Duodenal mucosa (tissue), 2 donors: ENCODE data around the gene ENO1.

Source experiments
- H3K27ac ChIP-seq: one replicate; pipeline ENCODE4 v1.7.0; 2013; ENCODE audit warnings: low read depth, low read length
- H3K27me3 ChIP-seq, 2 donors: one replicate each; pipeline ENCODE4 v1.7.0; 2013; ENCODE audit warnings: low read length in 2 of 2, control low read depth in 1 of 2; ENCODE audit not compliant: insufficient read depth in 2 of 2, control insufficient read depth in 1 of 2
- H3K36me3 ChIP-seq, 2 donors: one replicate each; pipeline ENCODE4 v1.7.0; 2013; ENCODE audit warnings: low read length in 2 of 2, control low read depth in 1 of 2; ENCODE audit not compliant: insufficient read depth in 2 of 2, control insufficient read depth in 1 of 2
- H3K4me1 ChIP-seq, 2 donors: one replicate each; pipeline ENCODE4 v1.7.0; 2013; ENCODE audit warnings: low read length in 2 of 2, control low read depth in 1 of 2; ENCODE audit not compliant: insufficient read depth in 2 of 2, control insufficient read depth in 1 of 2
- H3K4me3 ChIP-seq, 2 donors: one replicate each; pipeline ENCODE4 v1.7.0; 2013; ENCODE audit warnings: low read length in 2 of 2, low read depth in 1 of 2
- H3K9ac ChIP-seq, 2 donors: one replicate each; pipeline ENCODE4 v1.7.0; 2013; ENCODE audit warnings: low read length in 2 of 2, low read depth in 1 of 2
- H3K9me3 ChIP-seq, 2 donors: one replicate each; pipeline ENCODE4 v1.7.0; 2013; ENCODE audit warnings: low read length in 2 of 2, control low read depth in 1 of 2; ENCODE audit not compliant: control insufficient read depth in 1 of 2

The ENO1 gene

DNA sequence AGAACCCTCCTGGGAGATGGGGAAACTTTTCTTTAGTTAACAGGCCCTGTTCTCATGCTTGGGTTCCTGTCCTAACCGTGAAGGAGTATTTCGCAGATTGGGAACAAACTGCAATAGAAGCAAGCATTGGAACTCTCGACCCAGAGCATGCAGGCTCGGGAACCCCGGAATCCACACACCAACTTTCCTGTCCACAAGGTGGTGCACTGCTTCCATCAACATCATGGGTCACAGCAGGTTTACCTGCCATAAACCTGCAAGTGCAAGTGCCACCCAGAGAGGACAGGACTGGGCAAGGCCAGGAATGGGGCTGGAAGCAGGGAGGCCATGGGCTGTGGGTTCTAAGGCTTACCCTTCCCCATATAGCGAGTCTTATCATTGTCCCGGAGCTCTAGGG lies 6.9 kb downstream of the ENO1 start:
- Histone ChIP-seq H3K9me3 (no peaks in the 10 kb centered on the region), H3K27ac (no peak overlapping the region), H3K9ac (no peak overlapping the region), H3K4me3 (no peak overlapping the region), H3K36me3 (peaks cover 57 to 66% of the 10 kb centered on the region in 2 donors), H3K27me3 (no peaks in the 10 kb centered on the region), H3K4me1 (peaks cover 58 to 61% of the 10 kb centered on the region in 2 donors)

DNA sequence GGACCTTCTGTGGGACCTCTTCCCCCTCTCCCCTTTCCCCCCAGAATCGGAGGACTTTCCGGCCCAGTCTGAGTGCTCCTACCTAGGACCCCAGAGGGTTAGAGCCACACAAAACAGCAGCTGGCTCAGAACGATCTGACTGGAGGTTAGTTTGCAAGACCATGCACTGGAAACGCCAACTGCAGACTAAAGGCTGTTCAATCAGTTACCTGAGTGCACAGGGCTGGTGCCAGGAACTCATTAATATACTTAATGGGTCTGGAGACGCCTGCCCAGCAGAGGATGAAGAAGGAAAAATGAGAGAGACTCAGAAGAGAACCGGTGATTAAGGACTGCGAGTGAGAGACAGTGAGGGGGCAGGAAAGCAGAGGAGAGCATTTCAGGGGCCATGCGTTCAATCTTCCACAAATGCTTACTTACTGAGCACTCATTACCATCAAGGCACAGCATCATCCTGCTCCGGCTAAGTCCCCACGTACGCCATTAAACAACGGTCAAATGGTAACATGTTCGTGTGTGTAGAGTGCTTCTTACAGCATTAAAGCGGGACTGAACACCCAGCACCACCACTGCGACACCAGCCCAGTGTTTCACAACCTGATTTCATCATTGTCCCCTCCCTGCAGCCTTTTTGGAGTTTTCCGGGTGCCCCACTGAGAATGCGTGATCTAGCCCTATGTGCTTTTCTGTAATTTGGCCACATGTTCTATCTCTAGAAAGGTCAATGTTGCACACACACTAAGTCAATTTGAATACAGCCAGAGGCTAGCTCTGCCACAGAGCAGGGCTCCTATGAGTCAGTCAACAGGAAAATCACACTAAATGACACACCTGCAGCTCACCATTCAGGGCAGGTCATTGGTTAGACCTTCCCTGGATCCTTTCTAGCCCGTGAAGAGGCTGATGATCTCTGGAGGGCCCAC lies 7.6 kb downstream of the ENO1 start:
- peaks cover 61 to 72% of the 10 kb centered on the region in 2 donors for H3K36me3 ChIP-seq
- no peak overlapping the region for H3K4me3 ChIP-seq
- no peaks in the 10 kb centered on the region for H3K9me3 ChIP-seq
- peaks cover 52 to 55% of the 10 kb centered on the region in 2 donors for H3K4me1 ChIP-seq
- no peak overlapping the region for H3K9ac ChIP-seq
- no peaks in the 10 kb centered on the region for H3K27me3 ChIP-seq
- H3K27ac ChIP-seq = no peak overlapping the region

DNA sequence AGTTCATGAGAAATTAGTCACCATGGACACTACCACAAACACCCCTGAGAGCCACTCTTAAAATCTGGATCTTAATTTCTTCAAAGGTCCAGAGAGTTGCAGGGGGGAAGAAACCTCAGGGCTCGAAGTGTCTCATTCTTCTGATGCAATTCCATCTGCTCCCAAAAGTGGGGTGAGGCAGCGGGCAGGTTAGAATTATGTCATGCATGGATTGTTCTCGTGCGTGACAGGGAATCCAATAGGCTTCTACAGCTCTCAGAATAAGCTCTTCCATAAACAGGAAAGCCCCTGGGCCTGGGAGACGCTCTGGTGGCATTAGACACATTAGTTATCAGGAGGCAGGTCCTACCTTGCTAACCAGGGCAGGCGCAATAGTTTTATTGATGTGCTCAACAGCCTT lies 8.4 kb downstream of the ENO1 start:
- H3K27me3 ChIP-seq = no peaks in the 10 kb centered on the region
- H3K27ac ChIP-seq = no peak overlapping the region
- H3K9me3 ChIP-seq = no peaks in the 10 kb centered on the region
- no peak overlapping the region for H3K9ac ChIP-seq
- H3K4me1 ChIP-seq = peaks cover 47 to 48% of the 10 kb centered on the region in 2 donors
- no peak overlapping the region for H3K4me3 ChIP-seq
- H3K36me3 ChIP-seq = peaks cover 68 to 80% of the 10 kb centered on the region in 2 donors

GRCh38 chr1:8867878-8868567 lies 10.5 kb downstream of the ENO1 start:
- Histone ChIP-seq H3K4me3 (no peak overlapping the region), H3K4me1 (peaks cover 29 to 30% of the 10 kb centered on the region in 2 donors), H3K9me3 (no peaks in the 10 kb centered on the region), H3K27me3 (no peaks in the 10 kb centered on the region), H3K9ac (no peak overlapping the region), H3K27ac (no peak overlapping the region), H3K36me3 (peaks cover 76 to 90% of the 10 kb centered on the region in 2 donors)

DNA sequence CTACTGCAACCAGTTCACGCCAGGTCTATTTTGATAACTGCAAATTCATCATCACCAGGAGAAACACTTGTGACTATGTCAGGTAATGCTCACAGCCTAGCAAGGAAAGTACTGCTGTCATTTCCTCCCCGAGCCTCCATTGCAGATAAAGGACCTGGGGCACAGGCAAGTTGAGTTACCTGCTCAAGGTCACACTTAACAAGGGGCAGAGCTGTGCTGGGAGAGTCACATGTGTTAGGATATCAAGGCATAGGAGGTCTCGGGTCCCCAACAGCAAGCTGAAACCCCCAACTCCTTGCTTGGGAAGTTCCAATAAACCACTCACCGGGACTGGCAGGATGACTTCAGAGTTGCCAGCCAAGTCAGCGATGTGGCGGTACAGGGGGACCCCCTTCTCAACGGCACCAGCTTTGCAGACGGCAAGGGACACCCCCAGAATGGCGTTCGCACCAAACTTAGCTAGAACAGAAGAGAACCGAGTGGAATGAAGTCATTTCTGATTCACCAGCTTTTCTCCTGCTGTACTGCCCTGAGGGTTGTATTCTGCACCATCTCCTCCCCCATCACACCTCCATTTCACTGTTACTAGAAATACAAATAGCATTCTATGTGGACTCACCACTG lies 11.6 kb downstream of the ENO1 start:
- H3K4me1 ChIP-seq = peaks cover 18 to 19% of the 10 kb centered on the region in 2 donors
- no peak overlapping the region for H3K4me3 ChIP-seq
- H3K27me3 ChIP-seq = no peaks in the 10 kb centered on the region
- no peaks in the 10 kb centered on the region for H3K9me3 ChIP-seq
- no peak overlapping the region for H3K27ac ChIP-seq
- H3K9ac ChIP-seq = no peak overlapping the region
- peaks cover 75 to 94% of the 10 kb centered on the region in 2 donors for H3K36me3 ChIP-seq

DNA sequence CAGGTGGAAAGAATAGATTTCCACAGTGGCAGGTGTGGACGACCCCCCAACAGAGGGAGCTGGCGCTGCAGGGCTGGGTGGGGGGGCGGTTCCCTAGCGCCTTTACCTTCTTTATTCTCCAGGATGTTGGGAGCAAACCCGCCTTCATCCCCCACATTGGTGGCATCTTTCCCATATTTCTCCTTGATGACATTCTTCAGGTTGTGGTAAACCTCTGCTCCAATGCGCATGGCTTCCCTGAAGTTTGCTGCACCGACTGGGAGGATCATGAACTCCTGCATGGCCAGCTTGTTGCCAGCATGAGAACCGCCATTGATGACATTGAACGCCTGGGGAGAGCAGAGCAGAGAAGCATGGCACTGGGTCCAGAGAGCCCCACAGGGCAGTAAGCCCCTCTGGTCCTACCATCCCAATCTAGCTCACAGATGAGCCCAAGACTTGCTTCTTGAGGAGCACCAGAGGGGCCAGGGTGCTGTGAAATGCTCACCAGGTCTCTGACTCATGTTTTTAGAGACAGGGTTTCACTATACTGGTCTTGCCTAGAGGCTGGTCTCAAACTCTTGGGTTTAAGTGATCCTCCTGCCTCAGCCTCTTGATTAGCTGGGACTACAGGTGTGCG lies 12.2 kb downstream of the ENO1 start:
- Histone ChIP-seq H3K9me3 (no peaks in the 10 kb centered on the region), H3K27me3 (no peaks in the 10 kb centered on the region), H3K4me3 (no peak overlapping the region), H3K4me1 (peaks cover 12 to 13% of the 10 kb centered on the region in 2 donors), H3K9ac (no peak overlapping the region), H3K27ac (no peak overlapping the region), H3K36me3 (peaks cover 72 to 94% of the 10 kb centered on the region in 2 donors)

DNA sequence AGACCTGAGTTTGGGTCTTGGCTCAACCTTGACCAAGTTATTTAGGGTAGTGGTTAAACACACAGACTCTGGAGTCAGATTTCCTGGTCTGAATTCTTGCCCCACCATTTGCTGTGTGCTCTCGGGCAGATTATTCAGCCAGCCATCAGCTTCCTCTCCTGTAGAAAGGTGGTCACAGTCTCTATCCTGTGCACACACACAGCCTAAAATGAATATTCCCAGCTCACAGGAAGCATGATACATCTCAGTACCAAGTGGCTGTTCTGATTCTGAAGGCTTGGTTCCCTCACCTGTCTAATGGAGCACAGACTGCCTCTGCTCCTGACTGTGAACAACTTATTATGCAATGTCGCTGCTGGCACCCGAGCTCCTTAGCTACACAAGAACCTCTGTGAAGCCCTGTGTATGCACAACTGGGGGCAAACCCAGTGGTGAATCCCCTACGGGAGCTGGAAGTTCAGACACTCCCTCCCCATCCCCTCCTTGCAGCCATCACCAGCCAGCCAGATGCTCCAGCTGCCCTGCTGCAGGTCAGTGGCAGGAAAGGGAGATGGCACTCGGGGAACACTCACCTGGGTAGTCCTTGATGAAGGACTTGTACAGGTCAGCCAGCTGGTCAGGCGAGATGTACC lies 13.7 kb downstream of the ENO1 start:
- Histone ChIP-seq H3K4me1 (no peaks in the 10 kb centered on the region), H3K36me3 (peaks cover 68 to 94% of the 10 kb centered on the region in 2 donors), H3K9ac (no peak overlapping the region), H3K27me3 (no peaks in the 10 kb centered on the region), H3K9me3 (no peaks in the 10 kb centered on the region), H3K4me3 (no peak overlapping the region), H3K27ac (no peak overlapping the region)

GRCh38 chr1:8863794-8864233 lies 14.7 kb downstream of the ENO1 start:
- no peak overlapping the region for H3K27ac ChIP-seq
- H3K36me3 ChIP-seq = peaks cover 67 to 94% of the 10 kb centered on the region in 2 donors
- no peak overlapping the region for H3K4me3 ChIP-seq
- H3K4me1 ChIP-seq = peaks cover 0 to 8% of the 10 kb centered on the region in 2 donors
- H3K27me3 ChIP-seq = no peaks in the 10 kb centered on the region
- no peak overlapping the region for H3K9ac ChIP-seq
- no peaks in the 10 kb centered on the region for H3K9me3 ChIP-seq

DNA sequence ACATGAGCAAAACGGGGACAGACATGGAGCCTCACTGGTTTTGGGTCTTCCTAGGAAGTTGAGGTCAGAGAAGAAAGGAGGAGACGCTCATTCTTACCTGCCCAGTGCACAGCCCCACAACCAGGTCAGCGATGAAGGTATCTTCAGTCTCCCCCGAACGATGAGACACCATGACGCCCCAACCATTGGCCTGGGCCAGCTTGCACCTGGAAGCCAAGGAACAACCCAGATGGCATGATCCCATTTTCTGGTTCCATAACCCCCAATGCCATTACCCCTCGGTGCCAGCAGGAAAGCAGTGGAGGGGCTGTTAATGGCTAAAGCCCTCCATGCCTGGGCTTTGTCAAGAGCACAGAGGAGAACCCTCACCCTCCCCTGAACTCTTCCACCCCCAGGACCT lies 15.3 kb downstream of the ENO1 start:
- H3K9ac ChIP-seq = no peak overlapping the region
- H3K9me3 ChIP-seq = no peaks in the 10 kb centered on the region
- H3K4me3 ChIP-seq = no peak overlapping the region
- no peak overlapping the region for H3K27ac ChIP-seq
- no peaks in the 10 kb centered on the region for H3K27me3 ChIP-seq
- peaks cover 64 to 98% of the 10 kb centered on the region in 2 donors for H3K36me3 ChIP-seq
- peaks cover 0 to 14% of the 10 kb centered on the region in 2 donors for H3K4me1 ChIP-seq
